Effector CD8-positive, alpha-beta T cell (primary cell): ENCODE results near the gene EXOSC3.
"Not testable (repeated sequence)": the region's sequence is repeated elsewhere in the genome, so short reads cannot be mapped to it uniquely, and the experiment has no call there.

Source experiments
- DNase-seq: peaks from one replicate; lab custom pipeline; 2025; lab: John Stamatoyannopoulos, UW
- total RNA-seq, 4 experiments: gene quantifications; one replicate each; lab custom pipeline; 2026; lab: John Stamatoyannopoulos, UW

Gene EXOSC3
- total RNA-seq: 28.3 to 38.8 (median 34.0) reads per million in 4 experiments

DNA sequence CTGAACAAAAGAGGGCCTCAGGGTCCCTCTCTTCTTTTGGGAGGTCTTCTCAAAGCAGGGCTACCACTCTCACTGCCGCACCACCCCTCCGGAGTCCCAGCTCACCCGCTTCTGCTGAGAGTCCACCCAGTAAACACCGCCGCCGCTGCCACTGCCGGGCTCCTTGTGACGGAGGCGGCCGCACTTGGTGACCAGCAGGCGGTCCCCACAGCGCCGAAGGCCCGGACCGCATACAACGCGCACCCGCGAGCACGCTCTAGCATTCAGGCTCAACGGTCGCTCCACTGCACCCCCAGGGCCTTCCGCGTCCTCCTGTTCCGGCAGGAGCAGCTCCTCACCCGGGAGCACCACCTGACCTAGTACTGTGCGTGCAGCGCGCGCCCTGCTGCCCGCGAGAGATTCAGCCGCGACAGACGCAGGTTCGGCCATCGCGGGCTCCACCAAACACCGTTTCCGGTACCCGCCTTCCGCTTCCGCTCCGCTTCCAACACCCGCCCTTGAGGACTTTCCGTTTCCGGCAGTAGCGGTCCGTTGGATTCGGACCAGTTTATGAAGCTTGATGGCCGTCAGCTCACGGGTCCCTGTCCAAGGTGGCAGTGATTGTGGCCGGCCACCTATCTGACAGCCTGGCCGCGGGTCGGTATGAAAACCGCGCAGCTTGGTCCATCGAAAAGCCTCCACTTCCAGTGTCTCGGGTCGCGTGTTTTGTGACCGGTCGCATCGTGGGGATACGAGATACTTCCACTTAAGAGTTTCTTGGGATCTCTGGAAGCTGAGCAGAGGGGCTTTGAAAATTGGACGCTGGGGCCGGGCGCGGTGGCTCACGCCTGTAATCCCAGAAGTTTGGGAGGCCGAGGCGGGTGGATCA, at the start of gene EXOSC3:
Gene EXOSC3, minus strand, starts transcription at position 449 of the 868 bp plus-strand sequence. Its CDS starts 20 bp downstream, at position 429.
- DNase-seq: peak; percentile 66

DNA sequence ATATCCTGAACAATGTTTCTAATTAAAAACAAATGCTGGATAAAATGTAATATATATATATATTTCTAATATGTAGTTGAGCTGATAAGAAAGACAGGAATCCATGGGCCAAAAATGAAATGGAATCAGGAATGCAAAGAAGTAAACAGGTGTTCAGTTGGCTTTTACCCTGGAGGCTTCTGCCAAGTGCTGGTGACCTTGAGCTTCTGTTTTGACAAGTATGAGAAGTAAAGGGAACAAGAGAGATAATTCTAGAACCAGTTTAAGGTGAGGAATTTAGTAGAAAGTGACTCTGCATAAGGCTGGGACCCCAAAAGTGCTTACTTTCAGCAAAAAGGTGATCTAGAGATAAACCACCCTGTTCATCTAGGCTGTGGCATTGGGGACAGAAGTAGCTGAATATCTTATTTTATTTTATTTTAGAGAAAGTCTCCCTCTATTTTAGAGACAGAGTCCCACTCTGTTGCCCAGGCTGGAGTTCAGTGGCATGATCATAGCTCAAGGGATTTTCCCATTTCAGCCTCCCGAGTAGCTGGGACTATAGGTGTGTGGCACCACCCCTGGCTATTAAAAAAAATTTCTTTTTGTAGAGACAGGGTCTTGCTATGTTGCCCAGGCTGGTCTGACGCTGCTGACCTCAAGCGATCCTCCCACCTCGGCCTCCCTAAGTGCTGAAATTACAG, 42.8 kb upstream of the EXOSC3 start:
- no peak for DNase-seq

DNA sequence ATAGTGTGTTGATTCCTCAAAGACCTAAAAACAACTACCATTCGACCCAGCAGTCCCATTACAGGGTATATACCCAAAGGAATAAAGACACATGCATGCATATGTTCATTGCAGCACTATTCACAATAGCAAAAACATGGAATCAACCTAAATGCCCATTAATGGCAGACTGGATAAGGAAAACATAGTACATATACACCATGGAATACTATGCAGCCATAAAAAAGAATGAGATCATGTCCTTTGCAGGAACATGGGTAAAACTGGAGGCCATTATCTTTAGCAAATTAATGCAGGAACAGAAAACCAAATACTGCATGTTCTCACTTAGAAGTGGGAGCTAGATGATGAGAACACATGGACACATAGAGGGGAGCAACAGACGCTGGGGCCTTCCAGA, 40.3 kb upstream of the EXOSC3 start:
- DNase-seq: not testable (repeated sequence)

DNA sequence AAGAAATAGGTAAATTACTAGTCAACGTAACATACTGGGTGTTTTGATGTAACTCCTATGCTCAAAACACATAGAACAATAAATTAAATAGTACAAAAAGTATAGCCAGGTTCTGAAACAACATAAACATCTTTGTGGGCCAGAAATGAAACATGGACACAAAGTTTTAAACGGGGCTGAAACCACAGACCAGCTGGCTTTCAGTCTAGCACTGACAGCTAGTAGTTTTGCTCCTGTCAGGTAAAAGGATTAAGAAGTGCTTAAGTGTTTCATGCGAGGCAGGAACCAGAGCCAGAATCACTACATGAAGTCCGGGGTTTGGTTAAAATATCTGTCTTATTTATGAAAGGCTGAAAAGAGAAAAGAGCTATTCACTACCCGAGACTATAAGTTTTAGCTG, 35.3 kb upstream of the EXOSC3 start:
- DNase-seq: no peak

DNA sequence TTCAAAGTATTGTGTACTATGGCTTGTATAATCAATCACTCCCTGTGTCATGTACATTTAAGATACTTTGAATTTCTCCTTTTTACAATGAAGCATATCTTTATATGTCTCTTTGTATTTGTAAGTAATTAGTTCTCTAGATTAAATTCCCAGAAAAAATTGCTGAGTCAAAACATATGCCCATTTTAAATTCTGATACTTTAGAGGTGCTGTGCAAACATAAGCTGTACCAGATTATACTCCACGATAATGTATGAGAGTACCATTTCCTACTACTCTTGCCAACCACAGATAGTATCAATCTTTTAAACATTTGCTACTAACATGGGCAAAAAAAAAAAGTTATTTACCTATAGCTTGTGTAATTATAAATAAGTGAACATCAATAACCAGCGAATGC, 34.0 kb upstream of the EXOSC3 start:
- no peak for DNase-seq

DNA sequence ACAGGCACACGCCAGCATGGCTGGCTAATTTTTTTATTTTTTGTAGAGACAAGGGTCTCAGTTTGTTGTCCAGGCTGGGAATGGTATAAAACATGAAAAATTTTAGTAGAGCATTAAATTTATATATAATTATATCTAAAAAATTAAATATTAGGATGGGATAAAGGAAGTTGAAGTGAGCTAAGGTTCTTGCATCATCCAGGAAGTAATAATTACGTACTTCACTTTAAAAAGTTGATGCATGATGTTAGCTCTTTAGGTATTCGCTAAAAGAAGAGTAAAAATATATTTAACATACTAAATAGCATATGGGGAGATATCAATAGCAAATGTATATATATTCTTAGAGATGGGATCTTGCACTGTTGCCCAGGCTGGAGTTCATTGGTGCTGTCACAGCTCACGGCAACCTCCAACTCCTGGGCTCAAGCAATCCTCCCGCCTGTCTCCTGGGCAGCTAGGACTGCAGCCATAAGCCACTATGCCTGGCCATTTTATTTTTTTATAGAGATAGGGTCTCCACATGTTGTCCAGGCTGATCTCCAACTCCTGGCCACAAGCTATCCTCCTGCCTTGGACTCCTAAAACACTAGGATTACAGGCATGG, 28.0 kb upstream of the EXOSC3 start:
- DNase-seq: no peak

DNA sequence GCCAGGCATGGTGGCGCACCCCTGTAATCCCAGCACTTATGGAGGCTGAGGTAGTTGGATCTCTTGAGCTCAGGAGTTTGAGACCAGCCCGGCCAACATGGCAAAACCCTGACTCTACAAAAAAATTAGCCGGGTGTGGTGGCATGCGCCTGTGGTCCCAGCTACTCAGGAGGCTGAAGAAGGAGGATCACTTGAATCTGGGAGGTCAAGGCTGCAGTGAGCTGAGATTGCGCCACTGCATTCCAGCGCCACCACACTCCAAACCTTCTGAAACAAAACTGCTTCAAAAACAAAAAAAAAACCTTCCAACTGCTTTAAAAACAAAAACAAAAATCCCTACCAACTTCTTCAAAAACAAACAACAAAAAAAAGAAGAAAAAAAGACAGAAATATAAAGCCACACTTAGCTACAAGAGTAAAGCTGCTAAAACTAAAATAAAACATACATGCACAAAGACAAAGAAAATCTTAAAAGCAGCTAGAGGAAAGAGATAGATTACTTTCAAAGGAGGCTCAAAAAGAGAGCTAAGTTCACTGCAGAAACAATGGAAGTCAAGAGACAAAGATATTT, 27.1 kb upstream of the EXOSC3 start:
- no peak for DNase-seq

DNA sequence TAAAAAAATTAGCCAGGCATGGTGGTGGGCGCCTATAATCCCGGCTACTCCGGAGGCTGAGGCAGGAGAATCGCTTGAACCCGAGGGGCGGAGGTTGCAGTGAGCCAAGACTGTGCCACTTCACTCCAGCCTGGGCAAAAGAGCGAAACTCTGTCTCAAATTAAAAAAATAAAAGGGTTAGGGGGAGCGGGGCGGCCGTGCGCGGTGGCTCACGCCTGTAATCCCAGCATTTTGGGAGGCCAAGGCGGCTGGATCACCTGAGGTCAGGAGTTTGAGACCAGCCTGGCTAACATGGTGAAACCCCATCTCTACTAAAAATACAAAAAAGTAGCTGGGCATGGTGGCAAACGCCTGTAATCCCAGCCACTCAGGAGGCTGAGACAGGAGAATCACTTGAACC, 24.8 kb upstream of the EXOSC3 start:
- not testable (repeated sequence) for DNase-seq

DNA sequence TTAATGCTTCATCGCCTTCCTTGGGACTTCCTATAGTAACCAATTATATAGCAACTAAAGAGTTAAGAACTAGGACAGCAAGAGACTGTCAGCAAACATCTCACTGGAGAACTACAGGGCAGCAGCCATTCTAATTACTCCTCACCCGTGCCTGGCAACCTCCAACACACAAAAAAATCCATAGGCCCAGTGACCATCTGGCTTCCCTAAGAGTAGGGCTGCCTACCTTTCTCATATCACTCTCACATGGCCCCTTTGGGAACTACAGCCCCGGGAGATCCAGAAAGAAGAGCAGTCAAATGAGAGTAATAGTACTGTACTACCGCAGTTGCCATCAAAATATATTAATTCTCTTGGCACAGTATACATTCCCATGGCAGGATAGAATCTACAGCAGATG, 21.4 kb upstream of the EXOSC3 start:
- DNase-seq: no peak

DNA sequence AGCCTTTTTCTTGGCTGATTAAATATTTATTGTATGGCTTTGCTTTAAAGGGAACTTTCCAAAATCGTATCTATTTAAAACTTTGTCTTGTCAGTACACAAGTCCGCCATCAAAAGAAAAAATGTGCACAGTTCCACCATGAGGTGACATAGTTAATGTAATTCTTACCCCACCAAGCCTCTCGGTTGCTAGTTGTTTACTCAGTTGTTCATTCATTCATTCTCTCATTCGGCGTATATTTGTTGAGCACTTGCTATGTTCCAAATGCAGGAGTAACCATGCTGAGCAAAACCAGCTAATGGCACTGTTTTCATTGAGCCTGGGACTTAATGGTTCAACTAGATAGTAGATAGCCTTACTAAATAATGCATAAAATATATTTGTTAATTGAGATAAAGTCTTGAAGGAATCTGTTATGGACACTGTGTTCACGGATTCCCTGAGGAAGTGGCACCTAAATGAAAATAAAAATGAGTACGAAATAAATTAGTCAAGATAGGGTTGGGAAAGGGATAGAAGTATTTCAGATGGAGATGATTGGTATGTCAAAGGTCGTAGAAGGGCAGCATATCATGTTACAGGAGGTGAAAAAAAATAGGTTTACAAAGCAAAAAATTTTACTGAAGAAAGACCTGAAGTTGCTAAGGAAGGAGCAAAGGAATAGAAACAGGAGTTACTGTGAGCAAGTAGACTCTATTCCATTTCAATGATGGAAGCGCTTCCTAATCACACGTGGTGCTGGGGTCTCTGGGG, 17.3 kb upstream of the EXOSC3 start:
- DNase-seq: no peak

DNA sequence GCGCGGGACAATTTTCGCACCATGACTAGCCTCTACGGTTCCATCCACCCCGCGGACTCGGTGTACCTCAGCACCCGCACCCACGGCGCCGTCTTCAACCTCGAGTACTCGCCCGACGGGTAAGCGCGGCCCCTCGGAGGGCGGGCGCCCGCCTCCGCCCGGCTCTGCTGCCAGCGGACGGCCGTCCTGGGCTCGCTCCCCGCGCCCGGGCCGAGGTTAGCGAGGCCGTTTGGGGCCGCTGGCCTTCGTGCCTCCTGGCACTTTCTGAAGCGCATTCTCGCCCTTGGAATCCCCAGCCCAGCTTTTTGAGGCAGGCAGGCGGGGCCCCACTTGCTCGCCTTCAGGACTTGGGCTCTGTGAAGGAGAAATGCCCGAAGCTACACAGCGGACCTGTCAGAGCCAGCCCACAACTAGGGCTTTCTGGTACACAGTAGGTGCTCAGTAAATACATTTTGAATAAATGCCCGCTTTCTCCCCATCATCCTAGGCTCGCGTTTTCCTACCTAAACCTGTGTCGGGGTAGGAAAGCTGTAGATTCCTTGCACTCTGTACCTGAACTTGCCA, 16.5 kb upstream of the EXOSC3 start:
- DNase-seq: no peak

DNA sequence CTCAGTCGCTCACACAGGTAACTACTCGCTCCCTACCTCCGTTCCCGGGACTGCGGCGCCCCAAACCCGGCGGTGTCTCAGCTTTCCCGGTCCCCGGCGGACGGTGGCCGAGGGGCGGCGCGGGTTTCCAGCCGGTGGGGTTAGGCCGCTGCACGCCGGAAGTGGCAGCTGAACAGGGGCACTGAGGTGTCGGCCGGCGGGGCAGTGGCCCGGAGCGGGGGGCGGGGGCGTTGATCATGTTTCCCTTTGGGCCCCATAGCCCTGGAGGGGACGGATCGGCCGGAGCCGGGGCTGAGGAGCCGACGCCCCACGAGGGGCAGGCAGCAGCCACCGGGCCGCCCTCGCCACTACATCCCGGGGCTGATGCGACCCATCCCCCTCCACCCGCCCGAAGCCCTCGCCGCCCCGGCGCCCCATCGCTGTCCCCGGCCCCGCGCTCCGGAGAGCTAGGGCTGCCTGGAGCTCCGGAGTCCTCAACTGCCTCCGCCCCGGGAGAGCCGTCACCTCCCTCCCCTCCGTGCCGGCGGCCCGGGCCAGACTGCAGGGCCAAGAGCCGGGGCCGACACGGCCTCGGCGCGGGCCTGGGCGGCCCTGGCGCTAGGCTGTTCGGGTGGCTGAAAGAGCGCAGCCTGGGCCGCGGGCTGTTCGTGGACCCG, 15.9 kb upstream of the EXOSC3 start, which contains the start of gene DCAF10:
Gene DCAF10, plus strand, starts transcription at position 167 of the 656 bp plus-strand sequence. Its CDS starts 70 bp downstream, at position 237.
- DNase-seq: peak; percentile 79

DNA sequence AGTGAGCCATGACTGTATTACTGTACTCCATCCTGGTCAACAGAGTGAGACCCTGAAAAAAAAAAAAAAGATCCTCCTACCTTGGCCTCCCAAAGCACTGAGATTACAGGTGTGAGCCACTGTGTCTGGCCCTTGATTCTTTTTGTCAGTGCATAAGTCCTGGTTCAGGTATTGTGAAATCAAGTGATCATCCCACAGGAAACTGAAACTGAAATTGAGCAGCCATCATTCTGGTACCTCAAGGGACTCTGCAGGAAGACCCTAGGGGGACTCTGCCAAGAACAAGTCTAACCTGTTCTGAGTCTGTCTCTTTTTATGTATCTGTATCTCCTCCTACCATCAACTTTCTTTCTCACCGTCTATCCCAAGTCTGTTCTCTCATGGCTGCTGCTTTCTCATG, 13.8 kb upstream of the EXOSC3 start:
- DNase-seq: no peak

DNA sequence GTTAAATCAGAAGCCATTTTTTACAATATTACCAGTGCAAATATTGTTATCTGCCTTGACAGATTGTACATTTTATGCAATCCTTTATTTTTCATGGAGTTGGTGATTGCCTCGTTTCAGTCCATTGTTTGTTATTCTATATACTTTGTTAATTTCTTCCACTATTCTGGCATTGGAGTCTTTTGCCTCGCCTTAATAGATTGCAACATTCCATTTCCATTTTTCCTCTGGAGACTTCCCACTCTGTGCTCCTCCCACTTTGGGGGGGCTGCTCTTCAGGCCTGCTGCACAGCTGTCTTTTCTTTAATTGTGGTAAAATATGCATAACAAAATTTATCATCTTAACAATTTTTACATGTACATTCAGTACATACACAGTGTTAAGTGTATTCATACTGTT, 11.4 kb upstream of the EXOSC3 start:
- no peak for DNase-seq

DNA sequence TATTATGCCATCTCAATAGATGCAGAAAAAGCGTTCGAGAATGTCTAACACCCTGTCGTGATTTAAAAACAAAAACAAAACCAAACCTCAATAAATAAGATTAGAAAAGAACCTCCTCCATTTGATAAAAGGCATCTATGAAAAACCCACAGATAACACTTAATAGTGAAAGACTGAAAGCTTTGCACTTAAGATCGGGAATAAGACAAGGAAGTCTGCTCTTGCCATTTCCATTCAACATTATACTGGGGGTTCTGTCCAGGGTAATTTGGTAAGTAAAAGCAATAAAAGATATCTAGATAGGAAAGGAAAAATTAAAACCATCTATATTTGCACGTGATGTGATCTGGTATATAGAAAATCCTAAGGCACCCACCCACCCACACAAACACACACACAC, 7.3 kb upstream of the EXOSC3 start:
- DNase-seq: no peak

DNA sequence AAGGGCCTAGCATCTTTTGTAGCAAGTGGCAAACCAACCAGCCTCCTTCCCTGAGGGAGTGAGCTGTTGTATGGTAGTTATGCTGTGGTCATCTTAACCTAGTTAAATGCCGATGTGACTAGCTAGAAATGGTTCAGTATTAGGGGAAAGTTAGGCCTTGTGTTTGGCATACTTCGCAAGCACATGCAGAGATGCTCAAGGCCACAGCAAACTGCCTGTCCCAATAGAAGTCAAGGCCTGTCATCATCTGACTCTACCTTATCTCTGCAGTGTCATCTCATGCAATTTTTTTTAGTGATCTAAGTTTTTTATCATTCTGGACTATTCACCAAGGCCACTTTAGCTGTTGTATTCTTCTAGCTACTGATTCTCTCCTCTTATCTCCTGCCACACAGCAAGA, 5.2 kb upstream of the EXOSC3 start:
- no peak for DNase-seq

DNA sequence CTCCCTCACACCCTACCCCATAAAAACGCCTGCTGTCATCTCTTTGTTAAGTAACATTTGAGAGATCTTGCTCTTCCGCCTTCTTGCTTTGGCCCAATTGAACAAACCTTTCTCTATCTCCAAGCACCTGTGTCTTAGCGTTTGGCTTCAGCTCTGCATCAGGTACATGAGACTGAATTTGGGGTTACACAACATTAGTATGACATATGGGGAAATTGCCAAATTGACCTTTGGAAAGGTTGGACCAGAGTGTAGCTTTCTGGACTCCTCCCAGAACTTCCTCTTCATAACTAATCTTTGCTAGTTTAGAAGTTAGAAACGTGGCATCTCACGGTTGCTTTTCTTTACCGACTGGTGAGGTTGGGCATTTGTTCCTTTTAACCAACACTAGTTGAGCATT, 3.5 kb upstream of the EXOSC3 start:
- DNase-seq: no peak

DNA sequence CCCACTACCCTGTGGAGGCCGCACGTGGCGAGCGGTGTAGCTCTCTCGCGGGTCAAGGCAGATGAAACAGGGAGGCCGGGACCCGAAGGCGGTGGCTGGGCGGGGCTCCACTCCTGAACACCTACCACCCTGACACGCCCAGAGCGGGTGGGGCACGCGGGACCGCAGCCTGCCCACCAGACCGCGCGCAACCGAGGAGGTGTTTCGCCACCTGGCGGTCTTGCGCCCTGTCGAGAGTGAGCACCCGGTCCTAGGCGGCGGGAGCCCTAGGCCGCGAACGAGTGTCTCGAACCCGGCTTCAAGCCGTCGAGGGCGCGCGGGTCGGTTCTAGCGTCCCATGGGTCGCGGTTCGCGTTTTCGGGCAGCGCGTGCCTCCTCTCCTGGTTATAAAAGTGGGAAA, 2.2 kb upstream of the EXOSC3 start:
- DNase-seq: no peak

DNA sequence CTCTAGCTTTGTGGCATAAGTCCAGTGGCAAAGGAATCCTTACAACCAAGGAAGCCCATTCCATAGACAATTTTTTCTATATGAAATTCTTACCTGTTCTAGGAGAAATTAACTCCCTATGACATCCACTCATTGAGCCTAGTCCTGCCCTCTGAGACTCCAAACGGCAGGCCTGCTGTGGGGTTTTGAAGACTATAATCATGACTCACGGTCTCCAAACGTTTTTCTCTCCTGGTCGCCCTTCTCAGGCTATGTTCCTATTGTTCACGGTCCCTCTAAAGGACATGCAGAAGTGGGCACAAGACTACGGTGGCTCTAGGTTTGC, 611 bp downstream of the EXOSC3 start:
- DNase-seq: no peak

DNA sequence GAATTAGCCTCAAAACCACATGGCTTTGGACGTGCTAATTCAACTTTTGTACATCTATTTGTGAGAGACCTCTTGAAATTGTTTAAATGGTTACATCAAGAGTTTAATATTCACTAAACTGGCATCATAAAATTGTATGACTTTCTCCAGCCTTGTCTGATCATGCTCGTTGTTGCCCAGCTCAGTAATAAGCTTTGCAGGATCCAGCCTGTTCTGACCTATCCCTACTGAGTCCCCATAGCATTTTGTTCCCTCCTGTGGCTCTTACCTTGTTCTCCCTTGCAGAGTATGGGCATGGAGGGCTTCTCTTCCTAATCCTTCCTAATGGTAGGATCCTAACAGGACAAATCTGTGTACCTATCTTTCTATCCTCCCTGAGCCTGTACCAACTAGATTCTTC, 6.3 kb downstream of the EXOSC3 start:
- no peak for DNase-seq

DNA sequence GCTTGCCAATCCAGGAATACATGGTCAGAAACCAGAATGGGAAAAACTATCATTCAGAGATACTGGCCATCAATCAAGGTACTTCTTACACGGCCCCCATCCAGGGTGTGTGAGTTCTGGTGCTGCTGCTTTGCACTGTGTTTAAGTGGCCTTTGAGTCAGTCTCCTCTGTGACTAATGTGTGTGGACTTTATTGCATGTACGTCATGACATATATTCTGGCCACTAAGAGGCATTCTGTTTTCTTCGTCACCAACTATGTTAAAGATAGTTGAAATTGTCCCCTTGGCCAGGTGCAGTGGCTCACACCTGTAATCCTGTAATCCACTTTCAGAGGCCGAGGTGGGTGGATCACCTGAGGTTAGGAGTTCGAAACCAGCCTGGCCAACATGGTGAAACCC, 8.5 kb downstream of the EXOSC3 start:
- no peak for DNase-seq
